ENCODE measurements around the gene SPSB3. TPM values are rescaled to one million over a fixed set of nuclear protein-coding genes. Genes with fewer than 3 reads are reported as not detected.
A peak's percentile ranks its signal among the peaks of the same experiment; 100 is the strongest.

The SPSB3 gene
- total and polyA plus RNA-seq, 12 donors = 8.3 to 297 (median 107) TPM

DNA sequence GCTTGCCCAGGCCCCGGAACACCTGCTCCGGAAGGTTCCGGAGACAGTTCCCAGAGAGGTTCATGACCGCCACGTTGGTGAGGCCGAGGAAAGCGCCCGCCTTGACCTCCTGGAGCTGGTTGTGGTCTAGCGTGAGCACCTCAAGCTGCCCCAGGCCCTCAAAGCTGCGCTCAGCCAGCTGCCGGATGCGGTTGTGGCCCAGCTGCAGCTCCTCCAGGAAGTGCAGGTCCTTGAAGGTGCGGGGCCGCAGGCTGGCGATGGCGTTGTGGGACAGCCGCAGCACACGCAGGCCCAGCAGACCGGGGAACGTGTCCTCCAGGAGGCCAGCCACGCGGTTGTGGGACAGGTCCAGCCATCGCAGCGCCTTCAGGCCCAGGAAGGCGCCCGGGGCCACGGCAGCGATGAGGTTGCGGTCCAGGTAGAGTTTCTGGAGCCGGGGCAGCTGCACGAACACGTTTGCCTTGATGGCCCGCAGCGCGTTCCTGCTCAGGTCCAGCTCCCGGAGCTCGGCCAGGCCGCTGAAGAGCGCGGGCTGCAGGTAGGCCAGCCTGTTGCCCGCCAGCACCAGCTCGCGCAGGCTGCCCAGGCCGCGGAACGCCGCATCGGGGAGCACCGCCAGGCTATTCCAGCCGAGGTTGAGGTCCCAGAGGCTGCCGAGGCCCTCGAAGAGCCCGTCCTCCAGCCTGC, 9.0 kb upstream of the SPSB3 start:
- H3K36me3 ChIP-seq (replicated peaks in 1 of 2) = peaks cover 0 to 31% of the 10 kb centered on the region in 2 donors
- no peak for DNase-seq
- no peak overlapping the region for H3K4me3 ChIP-seq
- no peaks in the 10 kb centered on the region for H3K4me1 ChIP-seq (replicated peaks in 1 of 2)
- no peak for TF ChIP-seq POLR2A (IDR thresholded peaks at IDR 0.05)
- TF ChIP-seq, protein P1, sequence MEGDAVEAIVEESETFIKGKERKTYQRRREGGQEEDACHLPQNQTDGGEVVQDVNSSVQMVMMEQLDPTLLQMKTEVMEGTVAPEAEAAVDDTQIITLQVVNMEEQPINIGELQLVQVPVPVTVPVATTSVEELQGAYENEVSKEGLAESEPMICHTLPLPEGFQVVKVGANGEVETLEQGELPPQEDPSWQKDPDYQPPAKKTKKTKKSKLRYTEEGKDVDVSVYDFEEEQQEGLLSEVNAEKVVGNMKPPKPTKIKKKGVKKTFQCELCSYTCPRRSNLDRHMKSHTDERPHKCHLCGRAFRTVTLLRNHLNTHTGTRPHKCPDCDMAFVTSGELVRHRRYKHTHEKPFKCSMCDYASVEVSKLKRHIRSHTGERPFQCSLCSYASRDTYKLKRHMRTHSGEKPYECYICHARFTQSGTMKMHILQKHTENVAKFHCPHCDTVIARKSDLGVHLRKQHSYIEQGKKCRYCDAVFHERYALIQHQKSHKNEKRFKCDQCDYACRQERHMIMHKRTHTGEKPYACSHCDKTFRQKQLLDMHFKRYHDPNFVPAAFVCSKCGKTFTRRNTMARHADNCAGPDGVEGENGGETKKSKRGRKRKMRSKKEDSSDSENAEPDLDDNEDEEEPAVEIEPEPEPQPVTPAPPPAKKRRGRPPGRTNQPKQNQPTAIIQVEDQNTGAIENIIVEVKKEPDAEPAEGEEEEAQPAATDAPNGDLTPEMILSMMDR (IDR thresholded peaks at IDR 0.05) = no peak
- intact Hi-C loops (cut with DNase I) = no loop called here
- no peak overlapping the region for H3K27ac ChIP-seq
- no peaks in the 10 kb centered on the region for H3K27me3 ChIP-seq
- 80 to 96% (median 95%) methylated on average over 1 to 53 of the region's 53 CpGs for WGBS, 4 donors
- H3K9me3 ChIP-seq (replicated peaks in 1 of 3) = no peaks in the 10 kb centered on the region

DNA sequence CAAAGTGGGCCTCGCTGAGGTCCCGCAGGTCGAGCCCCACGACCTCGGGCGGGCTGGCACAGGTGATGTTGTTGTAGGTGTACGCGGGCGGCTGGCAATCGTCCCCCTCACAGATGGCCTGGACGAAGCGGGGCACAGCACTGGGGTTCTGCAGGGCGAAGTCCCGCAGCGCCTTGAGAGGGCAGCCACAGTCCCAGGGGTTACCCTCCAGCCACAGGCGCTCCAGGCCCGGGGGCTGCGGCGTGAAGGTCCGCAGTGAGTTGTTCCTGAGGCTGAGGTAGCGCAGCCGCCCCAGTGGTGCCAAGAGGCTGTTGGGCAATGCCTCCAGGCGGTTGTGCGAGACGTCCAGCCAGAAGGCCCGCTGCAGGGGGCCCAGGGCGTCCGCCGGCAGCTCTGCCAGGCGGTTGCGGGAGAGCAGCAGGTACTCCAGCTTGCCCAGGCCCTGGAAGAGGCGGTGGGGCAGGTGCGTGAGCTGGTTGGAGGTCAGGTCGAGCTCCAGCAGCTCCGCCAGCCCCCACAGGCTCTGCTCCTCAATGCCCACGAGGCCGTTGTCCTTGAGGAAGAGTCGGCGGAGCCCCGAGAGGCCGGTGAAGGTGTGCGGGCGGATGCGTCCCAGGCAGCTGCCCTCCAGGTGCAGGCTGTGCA, 8.4 kb upstream of the SPSB3 start:
- TF ChIP-seq, protein P1 (IDR thresholded peaks at IDR 0.05) = no peak
- no peak for TF ChIP-seq POLR2A (IDR thresholded peaks at IDR 0.05)
- H3K4me1 ChIP-seq (replicated peaks in 1 of 2) = no peaks in the 10 kb centered on the region
- no peak overlapping the region for H3K4me3 ChIP-seq
- DNase-seq = peak in 2 of 7 donors; percentile 14 to 20
- intact Hi-C loops (cut with DNase I) = no loop called here
- H3K36me3 ChIP-seq (replicated peaks in 1 of 2) = peaks cover 0 to 32% of the 10 kb centered on the region in 2 donors
- H3K9me3 ChIP-seq (replicated peaks in 1 of 3) = no peaks in the 10 kb centered on the region
- no peaks in the 10 kb centered on the region for H3K27me3 ChIP-seq
- H3K27ac ChIP-seq = no peak overlapping the region
- 93 to 94% methylated on average over 43 to 44 of the region's 44 CpGs; no CpG with 5 or more reads in 2 of the 4 donors for WGBS, 4 donors

DNA sequence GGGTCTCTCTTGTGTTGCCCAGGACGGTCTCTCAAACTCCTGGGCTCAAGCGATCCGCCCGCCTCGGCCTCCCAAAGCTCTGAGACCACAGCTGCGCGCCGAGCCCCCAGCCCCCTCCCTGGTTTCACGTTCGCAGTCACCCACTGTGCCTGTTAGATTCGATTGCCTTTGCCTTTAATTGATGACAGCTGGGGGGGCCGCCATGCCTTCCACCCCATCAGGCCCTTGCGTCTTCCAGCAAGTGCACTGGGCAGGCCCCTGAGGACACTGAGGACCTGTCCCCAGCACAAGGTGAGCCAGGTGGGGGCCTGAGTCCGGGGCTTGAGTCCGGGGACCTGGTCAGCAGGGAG, 7.9 kb upstream of the SPSB3 start:
- H3K4me1 ChIP-seq (replicated peaks in 1 of 2) = no peaks in the 10 kb centered on the region
- no peak for TF ChIP-seq POLR2A (IDR thresholded peaks at IDR 0.05)
- TF ChIP-seq, protein P1 (IDR thresholded peaks at IDR 0.05) = no peak
- no peak overlapping the region for H3K4me3 ChIP-seq
- WGBS, 4 donors = 92 to 94% (median 93%) methylated on average over 11 to 15 of the region's 15 CpGs
- intact Hi-C loops (cut with DNase I) = no loop called here
- peaks cover 0 to 32% of the 10 kb centered on the region in 2 donors for H3K36me3 ChIP-seq (replicated peaks in 1 of 2)
- no peak overlapping the region for H3K27ac ChIP-seq
- DNase-seq = peak in 1 of 7 donors; percentile 15
- H3K27me3 ChIP-seq = no peaks in the 10 kb centered on the region
- H3K9me3 ChIP-seq (replicated peaks in 1 of 3) = no peaks in the 10 kb centered on the region

DNA sequence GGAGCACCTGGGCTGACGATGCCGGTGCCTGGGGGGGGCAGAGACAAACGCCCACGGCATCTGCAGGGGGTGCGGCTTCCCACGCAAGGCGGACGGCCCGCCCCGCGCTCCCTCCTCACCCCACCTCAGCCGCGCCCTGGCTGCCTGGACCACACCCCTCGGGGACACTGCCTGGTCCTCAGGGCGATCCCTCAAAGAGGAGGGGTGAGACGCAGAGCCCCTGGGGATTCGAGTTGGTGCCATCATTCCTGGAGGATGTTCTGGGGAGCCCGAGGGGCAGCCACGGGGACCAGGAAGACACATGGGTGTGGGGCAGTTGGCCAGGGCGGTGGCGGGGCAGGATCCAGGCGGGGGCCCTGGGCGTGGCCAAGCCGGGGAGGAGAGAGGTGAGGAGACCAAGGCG, 7.3 kb upstream of the SPSB3 start:
- no peak for DNase-seq
- TF ChIP-seq POLR2A (IDR thresholded peaks at IDR 0.05) = no peak
- TF ChIP-seq, protein P1 (IDR thresholded peaks at IDR 0.05) = no peak
- 93 to 94% (median 93%) methylated on average over 8 to 25 of the region's 25 CpGs for WGBS, 4 donors
- Histone ChIP-seq H3K9me3 (replicated peaks in 1 of 3) (no peaks in the 10 kb centered on the region), H3K27ac (no peak overlapping the region), H3K27me3 (no peaks in the 10 kb centered on the region), H3K4me1 (replicated peaks in 1 of 2) (no peaks in the 10 kb centered on the region), H3K36me3 (replicated peaks in 1 of 2) (peaks cover 0 to 32% of the 10 kb centered on the region in 2 donors), H3K4me3 (no peak overlapping the region)
- intact Hi-C loops (cut with DNase I) = no loop called here
